ENCODE results near the gene CACFD1.

The CACFD1 gene

DNA sequence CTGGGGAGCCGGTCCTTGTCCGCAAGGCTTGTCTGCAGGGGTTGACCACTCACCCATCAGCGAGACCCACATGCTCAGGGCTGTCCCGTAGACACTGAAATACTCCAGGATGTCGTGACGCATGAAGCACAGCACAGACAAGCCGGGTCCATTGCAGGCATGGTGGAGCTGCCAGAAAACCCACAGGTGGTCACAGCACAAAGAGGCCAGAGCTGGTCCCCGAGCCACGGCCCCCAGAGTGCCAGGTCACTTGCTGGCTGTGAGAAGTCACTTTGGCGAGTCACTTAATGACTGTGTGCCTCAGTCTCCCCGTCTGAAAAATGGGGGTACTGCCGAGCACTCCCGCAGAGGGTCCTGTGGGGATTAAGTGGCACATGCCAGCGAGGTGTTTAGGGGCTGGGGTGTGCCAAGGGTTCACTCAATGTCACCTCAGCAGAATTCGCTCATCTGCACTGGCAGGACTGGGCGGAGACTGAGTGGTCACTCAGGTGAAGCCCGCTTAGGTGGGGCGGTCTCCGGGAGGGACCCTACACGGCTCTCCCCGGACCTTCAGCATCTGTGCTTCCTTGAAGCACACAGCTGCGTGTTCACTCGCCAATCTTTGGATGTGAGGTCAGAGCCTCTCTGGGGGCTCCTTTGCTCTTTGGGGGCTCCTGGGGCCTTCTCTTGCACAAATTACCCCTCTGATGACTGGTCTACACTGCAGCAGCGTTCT, 60.5 kb downstream of the CACFD1 start:
- no peak for DNase-seq

All from NCI-H345 (cell line).